ENCODE measurements around the gene SMARCA4. TPM values are rescaled to one million over a fixed set of nuclear protein-coding genes. Genes with fewer than 3 reads are reported as not detected.
A peak's percentile ranks its signal among the peaks of the same experiment; 100 is the strongest.
"Not testable (repeated sequence)": the region's sequence is repeated elsewhere in the genome, so short reads cannot be mapped to it uniquely, and the experiment has no call there.

SMARCA4 gene
- total RNA-seq, 2 experiments from 2014 or later = 88.6 to 98.6 TPM

GRCh38 chr19:11069561-11069960, 108.7 kb downstream of the SMARCA4 start:
- no peak overlapping the region for H3K4me3 Mint-ChIP-seq
- H3K36me3 Mint-ChIP-seq (ENCODE audit: low read depth) = peaks cover 17% of the 10 kb centered on the region
- CTCF ChIA-PET = no interaction called here
- no peak overlapping the region for H3K27ac Mint-ChIP-seq
- DNase-seq = no peak
- H3K4me1 Mint-ChIP-seq (ENCODE audit: low read depth) = peaks cover 7% of the 10 kb centered on the region
- H3K9me3 Mint-ChIP-seq = no peaks in the 10 kb centered on the region
- H3K27me3 Mint-ChIP-seq (ENCODE audit: low read depth) = no peaks in the 10 kb centered on the region
- intact Hi-C loops (cut with micrococcal nuclease) = no loop called here

- no peaks in the 10 kb centered on the region for H3K27me3 Mint-ChIP-seq (ENCODE audit: low read depth)
- no peak overlapping the region for H3K4me3 Mint-ChIP-seq
- H3K4me1 Mint-ChIP-seq (ENCODE audit: low read depth) = peaks cover 9% of the 10 kb centered on the region
- H3K9me3 Mint-ChIP-seq = no peaks in the 10 kb centered on the region
- H3K27ac Mint-ChIP-seq = no peak overlapping the region
- H3K36me3 Mint-ChIP-seq (ENCODE audit: low read depth) = peaks cover 17% of the 10 kb centered on the region
- no peak for DNase-seq
- intact Hi-C loops (cut with micrococcal nuclease) = no loop called here
- CTCF ChIA-PET = no interaction called here
Measured at GRCh38 chr19:11070123-11070522, 109.3 kb downstream of the SMARCA4 start.

- H3K27ac Mint-ChIP-seq = no peak overlapping the region
- intact Hi-C loops (cut with micrococcal nuclease) = no loop called here
- H3K36me3 Mint-ChIP-seq (ENCODE audit: low read depth) = peaks cover 4% of the 10 kb centered on the region
- no peak for DNase-seq
- H3K27me3 Mint-ChIP-seq (ENCODE audit: low read depth) = no peaks in the 10 kb centered on the region
- H3K9me3 Mint-ChIP-seq = no peaks in the 10 kb centered on the region
- peaks cover 9% of the 10 kb centered on the region for H3K4me1 Mint-ChIP-seq (ENCODE audit: low read depth)
- CTCF ChIA-PET = no interaction called here
- no peak overlapping the region for H3K4me3 Mint-ChIP-seq
Measured at GRCh38 chr19:11073568-11073967, 112.7 kb downstream of the SMARCA4 start.

- H3K36me3 Mint-ChIP-seq (ENCODE audit: low read depth); intact Hi-C loops (cut with micrococcal nuclease); H3K27ac Mint-ChIP-seq; DNase-seq; H3K4me1 Mint-ChIP-seq (ENCODE audit: low read depth); H3K9me3 Mint-ChIP-seq; H3K27me3 Mint-ChIP-seq (ENCODE audit: low read depth); H3K4me3 Mint-ChIP-seq; CTCF ChIA-PET: not testable (repeated sequence)
Measured at GRCh38 chr19:11076792-11077191, 116.0 kb downstream of the SMARCA4 start.

GRCh38 chr19:11078893-11079292, 118.1 kb downstream of the SMARCA4 start:
- no peaks in the 10 kb centered on the region for H3K36me3 Mint-ChIP-seq (ENCODE audit: low read depth)
- intact Hi-C loops (cut with micrococcal nuclease) = no loop called here
- no peaks in the 10 kb centered on the region for H3K9me3 Mint-ChIP-seq
- CTCF ChIA-PET = no interaction called here
- H3K4me1 Mint-ChIP-seq (ENCODE audit: low read depth) = peaks cover 9% of the 10 kb centered on the region
- no peak for DNase-seq
- no peak overlapping the region for H3K27ac Mint-ChIP-seq
- no peaks in the 10 kb centered on the region for H3K27me3 Mint-ChIP-seq (ENCODE audit: low read depth)
- no peak overlapping the region for H3K4me3 Mint-ChIP-seq

GRCh38 chr19:11079999-11080398, 119.2 kb downstream of the SMARCA4 start:
- no peaks in the 10 kb centered on the region for H3K27me3 Mint-ChIP-seq (ENCODE audit: low read depth)
- intact Hi-C loops (cut with micrococcal nuclease) = no loop called here
- no peaks in the 10 kb centered on the region for H3K9me3 Mint-ChIP-seq
- no peak for DNase-seq
- H3K4me1 Mint-ChIP-seq (ENCODE audit: low read depth) = peaks cover 7% of the 10 kb centered on the region
- no peaks in the 10 kb centered on the region for H3K36me3 Mint-ChIP-seq (ENCODE audit: low read depth)
- H3K4me3 Mint-ChIP-seq = no peak overlapping the region
- no peak overlapping the region for H3K27ac Mint-ChIP-seq
- CTCF ChIA-PET = interaction anchor here (1.1 kb wide), 1 partner anchor 44 kb away, joined by 5 read pairs; no protein-coding TSS in a partner anchor

GRCh38 chr19:11087870-11088505, 127.2 kb downstream of the SMARCA4 start:
- H3K36me3 Mint-ChIP-seq (ENCODE audit: low read depth) = peaks cover 22% of the 10 kb centered on the region
- H3K27me3 Mint-ChIP-seq (ENCODE audit: low read depth) = no peaks in the 10 kb centered on the region
- DNase-seq = no peak
- peak overlapping the region; percentile 99 for H3K27ac Mint-ChIP-seq
- H3K4me3 Mint-ChIP-seq = no peak overlapping the region
- intact Hi-C loops (cut with micrococcal nuclease) = no loop called here
- CTCF ChIA-PET = interaction anchor here (0.6 to 0.9 kb wide), 3 partner anchors 13 to 129 kb away, joined by 3 to 4 read pairs (median 4); no protein-coding TSS in a partner anchor
- no peaks in the 10 kb centered on the region for H3K9me3 Mint-ChIP-seq
- H3K4me1 Mint-ChIP-seq (ENCODE audit: low read depth) = peaks cover 36% of the 10 kb centered on the region

- peak overlapping the region; percentile 99 for H3K27ac Mint-ChIP-seq
- H3K4me3 Mint-ChIP-seq = peak overlapping the region; percentile 94
- CTCF ChIA-PET = interaction anchor here (0.6 to 0.9 kb wide), 3 partner anchors 38 to 130 kb away, joined by 4 to 6 read pairs (median 4); no protein-coding TSS in a partner anchor
- H3K27me3 Mint-ChIP-seq (ENCODE audit: low read depth) = no peaks in the 10 kb centered on the region
- no peak for DNase-seq
- intact Hi-C loops (cut with micrococcal nuclease) = loop anchor here (1.0 kb wide), 2 partner anchors 125 to 347 kb away; partner anchors contain the start of genes ODAD3 and PRKCSH
- no peaks in the 10 kb centered on the region for H3K9me3 Mint-ChIP-seq
- peaks cover 23% of the 10 kb centered on the region for H3K36me3 Mint-ChIP-seq (ENCODE audit: low read depth)
- peaks cover 43% of the 10 kb centered on the region for H3K4me1 Mint-ChIP-seq (ENCODE audit: low read depth)
Measured at GRCh38 chr19:11088506-11089253, 127.8 kb downstream of the SMARCA4 start.

- peak within 1 kb of the TSS; percentile 94 for H3K4me3 Mint-ChIP-seq
- DNase-seq = peak; percentile 92
- intact Hi-C loops (cut with micrococcal nuclease) = loop anchor here (1.0 to 10.0 kb wide), 10 partner anchors 66 to 1845 kb away; partner anchors contain the start of genes CALR, CARM1, CDKN2D and FARSA
- H3K27me3 Mint-ChIP-seq (ENCODE audit: low read depth) = no peaks in the 10 kb centered on the region
- H3K36me3 Mint-ChIP-seq (ENCODE audit: low read depth) = peaks cover 29% of the 10 kb centered on the region
- peaks cover 45% of the 10 kb centered on the region for H3K4me1 Mint-ChIP-seq (ENCODE audit: low read depth)
- CTCF ChIA-PET = interaction anchor here (0.6 to 0.9 kb wide), 3 partner anchors 37 to 162 kb away, joined by 3 to 6 read pairs (median 4); no protein-coding TSS in a partner anchor
- H3K27ac Mint-ChIP-seq = peak within 1 kb of the TSS; percentile 99
- no peaks in the 10 kb centered on the region for H3K9me3 Mint-ChIP-seq
Measured at GRCh38 chr19:11089254-11090013, 128.6 kb downstream of the SMARCA4 start, which contains the start of gene LDLR. Gene LDLR (plus strand): TSS chr19:11089463. CDS start chr19:11089549, 86 bp downstream.

GRCh38 chr19:11090014-11090263, 129.1 kb downstream of the SMARCA4 start:
- Mint-ChIP-seq H3K4me1 (ENCODE audit: low read depth) (peaks cover 48% of the 10 kb centered on the region), H3K27ac (peak overlapping the region; percentile 99), H3K36me3 (ENCODE audit: low read depth) (peaks cover 34% of the 10 kb centered on the region), H3K4me3 (peak overlapping the region; percentile 94)
- H3K27me3 Mint-ChIP-seq (ENCODE audit: low read depth); CTCF ChIA-PET; H3K9me3 Mint-ChIP-seq: not testable (repeated sequence)
- intact Hi-C loops (cut with micrococcal nuclease) = loop anchor here (1.0 to 10.0 kb wide), 8 partner anchors 65 to 1845 kb away; partner anchors contain the start of genes CALR, CARM1, CDKN2D and FARSA
- peak; percentile 53 for DNase-seq

- Mint-ChIP-seq H3K36me3 (ENCODE audit: low read depth) (peaks cover 37% of the 10 kb centered on the region), H3K4me3 (peak overlapping the region; percentile 94), H3K27me3 (ENCODE audit: low read depth) (no peaks in the 10 kb centered on the region), H3K27ac (peak overlapping the region; percentile 99), H3K4me1 (ENCODE audit: low read depth) (peaks cover 48% of the 10 kb centered on the region), H3K9me3 (no peaks in the 10 kb centered on the region)
- intact Hi-C loops (cut with micrococcal nuclease) = loop anchor here (1.0 to 10.0 kb wide), 8 partner anchors 65 to 1844 kb away; partner anchors contain the start of genes CALR, CARM1, CDKN2D and FARSA
- peak; percentile 99 for DNase-seq
- CTCF ChIA-PET = no interaction called here
Measured at GRCh38 chr19:11090264-11090996, 129.6 kb downstream of the SMARCA4 start.

Measured in activated naive CD4-positive, alpha-beta T cell treated with anti-CD3 and anti-CD28 coated beads for 36 hours (primary cell).